GM19025 (cell line): ENCODE results near the gene MARCKS.

Source experiments
- ATAC-seq: cut with Tn5 transposase; IDR thresholded peaks from one replicate; pipeline ENCODE4 v1.9.1; 2021; ENCODE audit warnings: mild to moderate bottlenecking, low read depth, moderate library complexity; ENCODE audit not compliant: unreplicated experiment

MARCKS gene, protein sequence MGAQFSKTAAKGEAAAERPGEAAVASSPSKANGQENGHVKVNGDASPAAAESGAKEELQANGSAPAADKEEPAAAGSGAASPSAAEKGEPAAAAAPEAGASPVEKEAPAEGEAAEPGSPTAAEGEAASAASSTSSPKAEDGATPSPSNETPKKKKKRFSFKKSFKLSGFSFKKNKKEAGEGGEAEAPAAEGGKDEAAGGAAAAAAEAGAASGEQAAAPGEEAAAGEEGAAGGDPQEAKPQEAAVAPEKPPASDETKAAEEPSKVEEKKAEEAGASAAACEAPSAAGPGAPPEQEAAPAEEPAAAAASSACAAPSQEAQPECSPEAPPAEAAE

GRCh38 chr6:113856625-113857555 is at the start of gene MARCKS:
MARCKS (plus strand) TSS chr6:113857345; CDS start chr6:113857746, 401 bp downstream.
- peak; percentile 25 for ATAC-seq

- ATAC-seq: peak; percentile 31
These were observed 47.3 kb upstream of the MARCKS start for GRCh38 chr6:113809826-113810225.

- no peak for ATAC-seq
These were observed 44.0 kb upstream of the MARCKS start for GRCh38 chr6:113813142-113813541.

- no peak for ATAC-seq
These were observed 38.6 kb upstream of the MARCKS start for GRCh38 chr6:113818578-113818977.

DNA sequence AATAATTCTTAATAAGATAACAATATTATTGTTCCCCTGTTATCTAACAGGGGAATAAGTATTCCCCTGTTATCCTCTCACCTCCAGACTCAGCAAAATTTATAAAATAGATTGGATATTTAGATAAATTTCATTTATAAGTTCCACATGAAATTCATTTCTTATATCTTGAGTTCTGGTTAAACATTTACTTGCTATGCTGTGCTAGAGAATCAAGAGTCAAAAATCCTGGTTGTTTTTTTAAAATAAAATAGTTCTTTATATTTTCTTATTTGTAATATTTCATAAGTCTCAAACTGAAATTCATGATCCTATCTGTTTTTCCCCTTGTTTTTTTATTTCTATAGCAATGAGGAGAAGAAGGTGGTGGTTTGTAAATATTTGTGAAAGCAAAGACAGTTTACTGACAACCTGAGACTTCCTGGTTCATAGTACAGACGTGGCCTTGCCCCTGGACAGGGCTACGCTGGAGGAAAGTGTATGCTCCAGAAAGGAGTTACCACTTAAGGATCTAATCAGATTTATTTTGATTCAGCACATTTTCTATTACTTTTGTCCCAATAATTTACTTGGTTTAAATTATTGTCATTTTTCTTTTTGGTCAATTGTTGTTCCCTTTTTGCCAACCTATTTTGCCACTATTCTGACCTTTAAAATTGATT is 37.8 kb upstream of the MARCKS start:
- ATAC-seq: no peak

DNA sequence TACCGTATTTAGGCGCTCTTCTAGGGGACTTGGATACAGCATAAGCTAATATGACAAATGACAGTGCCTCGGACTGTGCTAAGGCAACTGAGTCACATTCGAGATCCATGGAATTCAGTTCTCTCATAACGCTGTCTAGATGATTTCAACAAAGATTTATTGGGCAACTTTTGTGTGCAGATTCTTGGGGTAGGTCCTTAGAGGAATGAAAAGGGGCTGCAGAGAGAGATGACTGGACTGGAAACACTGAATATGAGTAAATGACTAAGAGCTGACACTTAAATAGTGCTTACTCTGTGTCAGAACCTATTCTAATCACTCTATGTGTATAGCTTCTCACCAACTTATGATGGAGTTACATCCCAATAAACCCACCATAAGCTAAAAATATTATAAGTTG is 36.4 kb upstream of the MARCKS start:
- ATAC-seq: no peak

DNA sequence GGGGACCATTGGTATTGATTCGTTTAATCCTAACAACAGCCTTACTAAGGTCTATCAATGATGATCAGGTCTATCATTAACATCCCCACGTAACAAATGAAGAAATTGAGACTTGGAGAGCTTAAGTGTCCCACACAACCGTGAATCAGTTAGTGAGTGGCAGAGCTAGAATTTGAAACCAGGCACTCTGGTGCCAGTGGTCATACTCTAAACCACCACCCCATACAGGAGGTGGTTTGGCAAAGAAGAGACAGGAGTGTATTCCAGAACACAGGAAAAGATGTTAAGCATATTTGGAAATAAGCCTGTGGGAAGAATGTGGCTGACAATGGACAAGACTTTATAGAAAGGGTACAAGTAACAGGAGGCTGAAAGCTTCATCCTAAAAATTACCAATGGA is 35.7 kb upstream of the MARCKS start:
- no peak for ATAC-seq

DNA sequence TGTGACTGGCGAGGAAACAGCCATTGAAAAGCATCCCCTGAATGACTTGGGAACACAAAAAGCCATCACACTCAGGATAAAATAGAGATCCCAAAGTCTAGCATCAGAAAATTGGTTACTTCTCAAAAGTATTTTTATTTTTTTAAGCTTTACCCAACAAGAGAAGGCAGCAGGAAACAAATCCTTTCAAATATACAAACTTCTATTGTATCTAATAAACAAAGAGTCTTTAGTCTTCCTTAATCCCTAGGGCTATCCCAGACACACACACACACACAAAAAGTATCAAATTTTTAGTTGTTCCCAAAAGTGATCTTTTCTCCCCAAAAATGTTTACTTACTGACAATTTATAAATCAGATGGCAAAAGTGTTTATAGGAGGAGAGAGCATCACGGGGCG is 33.2 kb upstream of the MARCKS start:
- ATAC-seq: no peak

DNA sequence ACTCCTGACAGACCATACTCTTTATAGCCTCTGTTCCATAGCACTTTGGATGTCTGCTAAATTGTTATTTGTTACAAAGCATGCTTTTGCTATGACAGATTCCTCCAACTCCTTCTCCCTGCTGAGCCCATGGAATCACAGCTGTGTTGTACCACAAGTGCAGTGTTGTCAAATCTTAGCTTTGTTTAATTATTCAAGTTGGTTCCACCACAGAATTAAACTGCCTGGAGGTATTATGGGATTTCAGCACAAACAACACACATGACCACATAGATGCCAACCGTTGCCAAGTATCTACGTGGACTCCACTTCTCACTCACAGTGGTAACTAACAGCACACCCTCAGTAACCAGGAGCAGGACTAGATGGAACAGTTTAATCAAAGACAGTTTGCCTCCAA is 32.7 kb upstream of the MARCKS start:
- ATAC-seq: no peak

GRCh38 chr6:113824866-113825265 is 32.3 kb upstream of the MARCKS start:
- no peak for ATAC-seq

DNA sequence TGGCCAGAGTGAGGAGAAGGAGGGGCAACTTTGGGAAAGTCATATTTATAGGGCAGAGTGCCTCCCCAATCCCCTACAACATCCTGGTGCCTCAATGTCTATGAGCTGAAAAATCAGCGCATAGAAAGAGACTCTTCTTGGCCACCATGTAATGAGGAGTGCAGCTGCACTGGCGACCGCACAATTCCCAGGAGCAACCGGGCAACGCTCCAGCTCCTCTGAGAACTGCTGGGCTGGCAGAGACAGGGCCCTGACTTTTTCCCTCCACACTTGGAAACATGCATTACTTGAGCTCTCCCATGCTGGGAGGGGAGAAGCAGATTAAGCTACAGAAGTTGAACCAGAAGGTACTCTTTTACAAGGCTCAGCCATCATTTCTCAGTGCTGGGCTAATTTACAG is 31.4 kb upstream of the MARCKS start:
- ATAC-seq: no peak

GRCh38 chr6:113828984-113829695 is 28.0 kb upstream of the MARCKS start:
- ATAC-seq: no peak

DNA sequence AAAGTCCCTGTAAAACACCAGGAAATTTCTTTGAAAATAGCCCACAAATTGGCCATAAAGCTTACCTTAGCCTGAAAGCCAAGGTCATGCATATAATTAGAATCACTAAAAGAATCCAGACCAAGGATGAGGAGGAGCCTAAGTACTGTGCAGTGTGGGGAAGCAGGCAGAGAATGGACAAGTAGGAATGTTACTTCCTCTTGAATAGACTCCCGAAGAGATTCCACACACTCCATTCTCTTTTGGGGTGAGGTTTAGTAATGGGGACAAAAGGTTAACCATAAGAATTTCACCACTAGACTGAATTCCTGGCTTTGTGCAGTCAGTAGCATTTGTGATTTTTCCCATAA is 27.5 kb upstream of the MARCKS start:
- ATAC-seq: no peak

DNA sequence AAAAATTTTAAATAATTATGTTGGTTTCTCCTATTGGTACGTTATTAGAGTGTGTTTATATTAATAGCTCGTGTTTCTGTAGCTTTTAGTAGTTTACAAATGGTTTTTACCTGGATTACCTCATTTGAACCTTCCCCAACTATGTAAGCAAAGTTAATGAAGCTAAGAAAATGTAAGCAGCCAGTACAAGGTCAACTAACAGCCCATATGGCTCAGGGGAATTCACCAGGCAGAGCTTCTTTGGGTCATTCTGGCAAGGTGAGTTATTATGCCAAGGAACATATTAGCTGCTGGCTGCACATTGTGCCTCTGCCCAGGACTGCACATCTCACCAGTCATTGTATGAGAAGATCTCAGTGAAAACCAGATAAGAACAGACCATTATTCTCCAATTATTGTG is 27.0 kb upstream of the MARCKS start:
- no peak for ATAC-seq

GRCh38 chr6:113833537-113833936 is 23.6 kb upstream of the MARCKS start:
- no peak for ATAC-seq

GRCh38 chr6:113837170-113837569 is 20.0 kb upstream of the MARCKS start:
- ATAC-seq: no peak

DNA sequence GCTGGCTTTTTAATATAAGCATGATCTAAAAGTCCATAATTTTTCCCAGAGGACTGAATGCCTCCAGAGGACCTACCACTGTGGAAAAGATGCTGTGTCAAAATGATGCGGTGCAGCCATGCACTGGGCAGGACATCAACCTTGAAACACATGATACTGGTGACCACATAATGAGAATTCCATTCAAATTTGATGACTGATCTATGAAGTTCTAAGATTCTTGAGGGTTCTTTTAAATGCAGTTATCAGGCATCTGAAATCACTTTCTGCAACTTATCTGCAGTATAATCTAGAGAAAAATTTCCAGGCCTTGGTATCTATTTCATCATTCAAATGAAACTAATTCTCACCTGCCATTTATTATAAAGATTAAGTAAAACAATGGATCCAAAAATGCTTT is 15.0 kb upstream of the MARCKS start:
- no peak for ATAC-seq

GRCh38 chr6:113843500-113844073 is 13.6 kb upstream of the MARCKS start:
- ATAC-seq: no peak

GRCh38 chr6:113846577-113846976 is 10.6 kb upstream of the MARCKS start:
- ATAC-seq: no peak

GRCh38 chr6:113847447-113847846 is 9.7 kb upstream of the MARCKS start:
- no peak for ATAC-seq
